Lower leg skin (tissue), 3 donors: Measurements from ENCODE around the gene C19orf81.

Experiments used
- POLR2A ChIP-seq, 2 donors: fragments of 450-650 bp; IDR thresholded peaks; one replicate each; pipeline ENCODE4 v1.6.1; 2016 to 2017; ENCODE audit warnings: antibody characterized with exemption in 2 of 2, mild to moderate bottlenecking in 1 of 2, moderate library complexity in 1 of 2
- TF ChIP-seq, protein P1 (sequence below), 3 donors: fragments of 450-650 bp; IDR thresholded peaks; one replicate each; pipeline ENCODE4 v1.5.1; 2016; ENCODE audit warnings: antibody characterized with exemption in 3 of 3, mild to moderate bottlenecking in 3 of 3, moderate library complexity in 2 of 3

DNA sequence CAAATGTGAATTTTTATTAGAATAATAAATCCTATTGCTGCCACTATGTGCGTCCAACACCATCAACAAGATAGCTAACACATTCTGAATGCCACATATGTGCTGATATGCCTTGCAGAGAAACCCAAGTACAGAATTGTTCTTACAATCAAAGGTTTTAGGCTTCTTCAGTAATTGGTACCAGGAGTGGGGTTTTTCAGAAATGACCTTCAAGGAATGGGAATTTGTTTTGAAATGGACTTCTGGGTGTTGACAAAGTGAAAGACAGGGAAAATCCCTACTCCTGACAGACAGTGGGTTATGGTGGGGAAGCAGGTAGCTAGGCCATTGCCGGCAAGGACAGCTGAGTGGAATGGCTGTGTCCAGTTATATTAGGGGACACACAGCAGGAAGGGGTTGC lies 15.3 kb upstream of the C19orf81 start:
- TF ChIP-seq, protein P1, sequence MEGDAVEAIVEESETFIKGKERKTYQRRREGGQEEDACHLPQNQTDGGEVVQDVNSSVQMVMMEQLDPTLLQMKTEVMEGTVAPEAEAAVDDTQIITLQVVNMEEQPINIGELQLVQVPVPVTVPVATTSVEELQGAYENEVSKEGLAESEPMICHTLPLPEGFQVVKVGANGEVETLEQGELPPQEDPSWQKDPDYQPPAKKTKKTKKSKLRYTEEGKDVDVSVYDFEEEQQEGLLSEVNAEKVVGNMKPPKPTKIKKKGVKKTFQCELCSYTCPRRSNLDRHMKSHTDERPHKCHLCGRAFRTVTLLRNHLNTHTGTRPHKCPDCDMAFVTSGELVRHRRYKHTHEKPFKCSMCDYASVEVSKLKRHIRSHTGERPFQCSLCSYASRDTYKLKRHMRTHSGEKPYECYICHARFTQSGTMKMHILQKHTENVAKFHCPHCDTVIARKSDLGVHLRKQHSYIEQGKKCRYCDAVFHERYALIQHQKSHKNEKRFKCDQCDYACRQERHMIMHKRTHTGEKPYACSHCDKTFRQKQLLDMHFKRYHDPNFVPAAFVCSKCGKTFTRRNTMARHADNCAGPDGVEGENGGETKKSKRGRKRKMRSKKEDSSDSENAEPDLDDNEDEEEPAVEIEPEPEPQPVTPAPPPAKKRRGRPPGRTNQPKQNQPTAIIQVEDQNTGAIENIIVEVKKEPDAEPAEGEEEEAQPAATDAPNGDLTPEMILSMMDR (IDR thresholded peaks at IDR 0.05) = no peak
- no peak for TF ChIP-seq POLR2A (IDR thresholded peaks at IDR 0.05)
